Peyer's patch (tissue), 4 donors: ENCODE results near the gene ARMH3.

ENCODE experiments used
- CTCF ChIP-seq, 6 experiments: fragments of 450-650 bp in 4 of 6; fragments of 200-600 bp in 2 of 6; sonication (generic) in 1 of 6; IDR thresholded peaks; one replicate each; pipeline ENCODE4 v1.5.1; 2017 to 2019; ENCODE audit warnings: antibody characterized with exemption in 6 of 6, mild to moderate bottlenecking in 3 of 6, moderate library complexity in 1 of 6
- POLR2A ChIP-seq, 2 donors: fragments of 450-650 bp; IDR thresholded peaks; one replicate each; pipeline ENCODE4 v1.5.1; 2017; ENCODE audit warnings: antibody characterized with exemption in 2 of 2, mild to moderate bottlenecking in 2 of 2, moderate library complexity in 2 of 2

- TF ChIP-seq CTCF (IDR thresholded peaks at IDR 0.05): no peak
- TF ChIP-seq POLR2A (IDR thresholded peaks at IDR 0.05): no peak
Observed at GRCh38 chr10:101956898-101957297, 99.1 kb downstream of the ARMH3 start.
